ENCODE measurements around the gene TSPAN9. TPM values are rescaled to one million over a fixed set of nuclear protein-coding genes. Genes with fewer than 3 reads are reported as not detected.
A peak's percentile ranks its signal among the peaks of the same experiment; 100 is the strongest.

The TSPAN9 gene
- total RNA-seq, 2 donors from 2014 or later, result 0.65 to 2.7 TPM

- Mint-ChIP-seq H3K27ac (no peak overlapping the region), H3K9me3 (no peaks in the 10 kb centered on the region), H3K27me3 (peaks cover 3% of the 10 kb centered on the region), H3K4me3 (no peak overlapping the region), H3K4me1 (no peaks in the 10 kb centered on the region), H3K36me3 (ENCODE audit: low read depth) (no peaks in the 10 kb centered on the region)
- ATAC-seq (replicated peaks), result no peak
Observed at GRCh38 chr12:3291939-3292338, 214.8 kb downstream of the TSPAN9 start.

GRCh38 chr12:3292677-3293412 is 215.7 kb downstream of the TSPAN9 start:
- H3K36me3 Mint-ChIP-seq (ENCODE audit: low read depth), result no peaks in the 10 kb centered on the region
- no peaks in the 10 kb centered on the region for H3K4me1 Mint-ChIP-seq
- H3K27me3 Mint-ChIP-seq, result peaks cover 3% of the 10 kb centered on the region
- H3K27ac Mint-ChIP-seq, result no peak overlapping the region
- ATAC-seq (replicated peaks), result no peak
- no peaks in the 10 kb centered on the region for H3K9me3 Mint-ChIP-seq
- no peak overlapping the region for H3K4me3 Mint-ChIP-seq

- Mint-ChIP-seq H3K4me1 (no peaks in the 10 kb centered on the region), H3K36me3 (ENCODE audit: low read depth) (no peaks in the 10 kb centered on the region), H3K4me3 (no peak overlapping the region), H3K27ac (no peak overlapping the region), H3K27me3 (no peaks in the 10 kb centered on the region), H3K9me3 (no peaks in the 10 kb centered on the region)
- ATAC-seq (replicated peaks), result no peak
Observed at GRCh38 chr12:3293446-3294161, 216.4 kb downstream of the TSPAN9 start.

GRCh38 chr12:3294481-3294911 is 217.3 kb downstream of the TSPAN9 start:
- peaks cover 5% of the 10 kb centered on the region for H3K27me3 Mint-ChIP-seq
- no peaks in the 10 kb centered on the region for H3K9me3 Mint-ChIP-seq
- no peaks in the 10 kb centered on the region for H3K4me1 Mint-ChIP-seq
- no peak overlapping the region for H3K4me3 Mint-ChIP-seq
- no peak overlapping the region for H3K27ac Mint-ChIP-seq
- ATAC-seq (replicated peaks), result no peak
- no peaks in the 10 kb centered on the region for H3K36me3 Mint-ChIP-seq (ENCODE audit: low read depth)

- H3K9me3 Mint-ChIP-seq, result no peaks in the 10 kb centered on the region
- ATAC-seq (replicated peaks), result no peak
- H3K27ac Mint-ChIP-seq, result no peak overlapping the region
- no peaks in the 10 kb centered on the region for H3K36me3 Mint-ChIP-seq (ENCODE audit: low read depth)
- H3K27me3 Mint-ChIP-seq, result peaks cover 5% of the 10 kb centered on the region
- peaks cover 7% of the 10 kb centered on the region for H3K4me1 Mint-ChIP-seq
- no peak overlapping the region for H3K4me3 Mint-ChIP-seq
Observed at GRCh38 chr12:3295225-3295624, 218.0 kb downstream of the TSPAN9 start.

- peaks cover 10% of the 10 kb centered on the region for H3K4me1 Mint-ChIP-seq
- peaks cover 5% of the 10 kb centered on the region for H3K27me3 Mint-ChIP-seq
- H3K9me3 Mint-ChIP-seq, result no peaks in the 10 kb centered on the region
- no peak overlapping the region for H3K4me3 Mint-ChIP-seq
- no peak for ATAC-seq (replicated peaks)
- H3K36me3 Mint-ChIP-seq (ENCODE audit: low read depth), result no peaks in the 10 kb centered on the region
- no peak overlapping the region for H3K27ac Mint-ChIP-seq
Observed at GRCh38 chr12:3295646-3296408, 218.6 kb downstream of the TSPAN9 start.

- H3K9me3 Mint-ChIP-seq, result no peaks in the 10 kb centered on the region
- no peak for ATAC-seq (replicated peaks)
- no peak overlapping the region for H3K27ac Mint-ChIP-seq
- H3K4me3 Mint-ChIP-seq, result no peak overlapping the region
- peaks cover 10% of the 10 kb centered on the region for H3K4me1 Mint-ChIP-seq
- H3K36me3 Mint-ChIP-seq (ENCODE audit: low read depth), result no peaks in the 10 kb centered on the region
- peaks cover 5% of the 10 kb centered on the region for H3K27me3 Mint-ChIP-seq
Observed at GRCh38 chr12:3296409-3296701, 219.2 kb downstream of the TSPAN9 start.

- Mint-ChIP-seq H3K4me3 (no peak overlapping the region), H3K36me3 (ENCODE audit: low read depth) (no peaks in the 10 kb centered on the region), H3K27ac (no peak overlapping the region), H3K4me1 (peaks cover 10% of the 10 kb centered on the region), H3K27me3 (peaks cover 8% of the 10 kb centered on the region), H3K9me3 (no peaks in the 10 kb centered on the region)
- ATAC-seq (replicated peaks), result no peak
Observed at GRCh38 chr12:3298603-3299002, 221.4 kb downstream of the TSPAN9 start.

- Mint-ChIP-seq H3K27ac (peak overlapping the region; percentile 91), H3K27me3 (peaks cover 12% of the 10 kb centered on the region), H3K4me1 (peaks cover 10% of the 10 kb centered on the region), H3K9me3 (no peaks in the 10 kb centered on the region), H3K36me3 (ENCODE audit: low read depth) (no peaks in the 10 kb centered on the region), H3K4me3 (peak overlapping the region; percentile 83)
- ATAC-seq (replicated peaks), result peak; percentile 78
Observed at GRCh38 chr12:3299929-3300832, 223.0 kb downstream of the TSPAN9 start.

GRCh38 chr12:3300833-3301401 is 223.7 kb downstream of the TSPAN9 start:
- peaks cover 12% of the 10 kb centered on the region for H3K27me3 Mint-ChIP-seq
- H3K27ac Mint-ChIP-seq, result no peak overlapping the region
- H3K4me1 Mint-ChIP-seq, result peaks cover 10% of the 10 kb centered on the region
- peak overlapping the region; percentile 83 for H3K4me3 Mint-ChIP-seq
- H3K36me3 Mint-ChIP-seq (ENCODE audit: low read depth), result no peaks in the 10 kb centered on the region
- ATAC-seq (replicated peaks), result no peak
- no peaks in the 10 kb centered on the region for H3K9me3 Mint-ChIP-seq

GRCh38 chr12:3302401-3303041 is 225.3 kb downstream of the TSPAN9 start:
- no peaks in the 10 kb centered on the region for H3K9me3 Mint-ChIP-seq
- ATAC-seq (replicated peaks), result no peak
- no peak overlapping the region for H3K4me3 Mint-ChIP-seq
- H3K27me3 Mint-ChIP-seq, result peaks cover 16% of the 10 kb centered on the region
- no peak overlapping the region for H3K27ac Mint-ChIP-seq
- no peaks in the 10 kb centered on the region for H3K36me3 Mint-ChIP-seq (ENCODE audit: low read depth)
- peaks cover 10% of the 10 kb centered on the region for H3K4me1 Mint-ChIP-seq

GRCh38 chr12:3303410-3304136 is 226.4 kb downstream of the TSPAN9 start:
- no peak overlapping the region for H3K27ac Mint-ChIP-seq
- peaks cover 19% of the 10 kb centered on the region for H3K27me3 Mint-ChIP-seq
- peaks cover 10% of the 10 kb centered on the region for H3K4me1 Mint-ChIP-seq
- peak; percentile 19 for ATAC-seq (replicated peaks)
- H3K4me3 Mint-ChIP-seq, result peak overlapping the region; percentile 28
- H3K36me3 Mint-ChIP-seq (ENCODE audit: low read depth), result no peaks in the 10 kb centered on the region
- no peaks in the 10 kb centered on the region for H3K9me3 Mint-ChIP-seq

Data from activated T-helper 17 cell treated with anti-CD3 and anti-CD28 coated beads, Interleukin-2, amount 50 U/mL, for 72 hours (primary cell).